Measurements from ENCODE around the gene FOXO3B. TPM values are rescaled to one million over a fixed set of nuclear protein-coding genes. Genes with fewer than 3 reads are reported as not detected.
"Not testable (repeated sequence)": the region's sequence is repeated elsewhere in the genome, so short reads cannot be mapped to it uniquely, and the experiment has no call there.

The FOXO3B gene
- total RNA-seq, 1 donor from 2014 or later = 0.36 TPM

GRCh38 chr17:18650094-18650493 is 32.0 kb downstream of the FOXO3B start:
- not testable (repeated sequence) for ATAC-seq

DNA sequence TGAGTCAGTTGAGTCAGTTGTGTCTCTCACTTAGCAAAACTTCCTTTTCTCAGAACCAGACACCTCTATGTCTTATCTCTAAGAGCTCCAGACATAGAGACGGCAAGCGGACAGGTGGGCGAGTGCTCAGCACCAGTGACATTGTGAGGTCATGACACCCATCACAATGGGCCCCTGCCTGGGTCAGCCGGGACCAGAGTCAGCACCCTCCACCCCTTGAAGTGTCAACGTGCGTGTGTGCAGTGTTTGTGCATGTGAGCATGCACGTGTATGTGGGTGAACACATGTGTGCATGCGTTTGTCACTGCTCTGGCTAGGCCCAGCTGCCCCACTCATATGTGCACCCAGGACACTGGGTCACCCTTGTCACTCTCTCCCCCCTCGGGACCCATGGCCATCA is 37.8 kb downstream of the FOXO3B start, which contains the start of gene TBC1D28:
TSS of gene TBC1D28 (minus strand) at position 101 of the 400 bp plus-strand sequence. CDS start 3,039 bp downstream, outside the sequence.
- not testable (repeated sequence) for ATAC-seq

DNA sequence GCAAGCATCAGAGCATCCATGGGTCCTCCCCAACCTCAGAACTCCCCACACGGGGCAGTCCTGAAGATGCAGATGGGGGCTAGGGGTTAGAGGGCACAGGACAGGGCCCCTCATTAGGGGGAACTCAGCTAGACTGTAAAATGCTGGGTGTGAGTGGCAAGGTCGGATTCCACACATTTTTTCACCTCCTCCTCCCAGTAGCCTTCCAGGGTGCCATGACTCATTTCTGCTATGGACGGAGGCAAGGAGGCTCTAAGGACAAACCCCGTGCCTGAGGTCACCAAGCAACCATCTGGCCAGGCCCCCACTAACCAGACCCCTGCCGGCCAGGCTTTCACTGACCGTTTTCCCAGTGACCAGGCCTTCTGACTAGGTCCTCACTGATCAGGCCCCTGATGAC is 39.0 kb downstream of the FOXO3B start:
- ATAC-seq = not testable (repeated sequence)

- not testable (repeated sequence) for ATAC-seq
Observed at GRCh38 chr17:18638357-18638756, 43.8 kb downstream of the FOXO3B start.

DNA sequence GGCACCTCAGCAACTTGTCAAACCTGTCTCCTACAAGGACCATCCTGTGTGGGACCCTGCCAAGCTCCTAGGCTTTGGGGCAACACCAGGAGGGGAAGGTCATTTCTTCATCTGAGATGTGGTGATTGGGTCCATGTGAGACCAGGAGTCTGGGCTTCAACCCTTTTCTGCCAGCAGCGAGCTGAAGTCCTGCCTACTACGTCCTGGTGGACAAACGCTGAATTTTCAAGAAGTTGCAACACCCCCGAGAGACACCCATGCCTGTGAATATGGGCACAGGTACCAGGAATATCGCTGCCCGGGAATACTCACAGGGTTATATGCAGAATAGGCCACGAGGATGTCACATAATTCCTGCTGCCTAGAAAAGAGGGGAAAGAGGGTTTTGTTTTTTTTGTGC is 45.9 kb downstream of the FOXO3B start:
- not testable (repeated sequence) for ATAC-seq

GRCh38 chr17:18635773-18636172 is 46.3 kb downstream of the FOXO3B start:
- ATAC-seq = not testable (repeated sequence)

- not testable (repeated sequence) for ATAC-seq
Observed at GRCh38 chr17:18634550-18635263, 47.4 kb downstream of the FOXO3B start.

Other genes with a start within 250 kb of the FOXO3B start
- 15.7 TPM for gene LGALS9C, start 205.5 kb downstream of the FOXO3B start, total RNA-seq
- not detected for gene TBC1D28, start 37.9 kb downstream of the FOXO3B start, total RNA-seq
- gene FBXW10, start 61.7 kb upstream of the FOXO3B start, total RNA-seq = 0.16 TPM
- gene TVP23B, start 98.9 kb upstream of the FOXO3B start, total RNA-seq = 24.1 TPM
- 28.3 TPM for gene PRPSAP2, start 175.8 kb upstream of the FOXO3B start, total RNA-seq